ACHN (cell line): ENCODE measurements around the gene C4orf33.
"Not testable (repeated sequence)": the region's sequence is repeated elsewhere in the genome, so short reads cannot be mapped to it uniquely, and the experiment has no call there.

Source experiments
- DNase-seq: peaks from one replicate; pipeline ENCODE4 v3.0.0-alpha.2; 2015
- in situ Hi-C: cut with HindIII; loops from 2 replicates; pipeline ENCODE4 v1.10.0; 2017; ENCODE audit warnings: low sequenced_read_pairs, low pct_ligation_motif_present, low pct_unique_long_range_greater_than_20kb

The C4orf33 gene, protein sequence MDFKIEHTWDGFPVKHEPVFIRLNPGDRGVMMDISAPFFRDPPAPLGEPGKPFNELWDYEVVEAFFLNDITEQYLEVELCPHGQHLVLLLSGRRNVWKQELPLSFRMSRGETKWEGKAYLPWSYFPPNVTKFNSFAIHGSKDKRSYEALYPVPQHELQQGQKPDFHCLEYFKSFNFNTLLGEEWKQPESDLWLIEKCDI

DNA sequence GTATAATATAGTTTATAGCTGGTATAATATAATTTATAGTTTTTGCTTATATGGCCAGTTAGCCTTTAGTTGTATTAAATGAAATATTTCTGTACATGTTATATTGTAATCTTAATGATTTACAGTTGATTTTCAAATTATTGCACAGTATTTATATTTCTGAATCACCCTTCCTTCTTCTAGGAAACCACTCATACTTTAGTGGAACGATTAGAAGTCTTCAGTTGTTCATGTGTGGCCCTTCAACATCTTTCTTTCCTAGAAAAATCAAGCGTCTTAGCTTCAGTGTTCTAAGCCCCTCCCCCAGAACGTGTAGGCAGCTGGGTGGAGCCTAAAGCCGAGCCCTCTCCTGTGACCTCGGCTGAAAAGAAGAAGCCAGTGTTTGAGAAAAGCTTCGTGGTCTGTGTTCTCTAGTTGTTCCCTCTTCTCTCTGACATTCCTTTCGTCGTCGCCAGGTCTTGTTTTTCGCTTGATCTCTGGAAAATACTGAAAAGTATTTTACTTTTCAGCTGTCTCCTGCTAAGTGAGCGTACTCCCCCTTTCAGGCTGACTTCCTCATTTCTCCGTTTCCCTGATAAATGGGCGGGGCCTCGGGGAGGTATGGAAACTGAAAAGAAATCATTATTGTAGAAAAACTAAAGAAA lies at the start of gene C4orf33:
Gene C4orf33 (plus strand): TSS at position 342 of the 644 bp plus-strand sequence. CDS start 6,459 bp downstream, outside the sequence.
- in situ Hi-C loops: no loop called here
- no peak for DNase-seq

DNA sequence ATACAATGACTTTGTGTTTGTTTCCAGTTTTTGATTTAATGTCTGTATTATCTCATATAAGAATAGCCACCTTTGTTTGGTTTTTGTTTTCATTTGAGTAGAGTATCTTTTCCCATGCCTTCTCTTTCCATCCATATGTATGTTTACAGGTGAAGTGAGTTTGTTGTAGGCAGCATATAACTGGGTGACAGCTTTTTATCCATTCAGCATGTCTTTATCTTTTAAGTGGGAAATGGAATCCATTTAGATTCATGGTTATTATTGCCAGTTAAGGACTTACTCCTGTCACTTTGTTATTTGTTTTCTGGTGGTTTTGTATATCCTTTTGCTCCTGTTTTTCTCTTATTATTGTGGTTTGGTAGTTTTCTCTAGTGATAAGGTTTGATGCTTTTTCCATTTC lies 36.9 kb upstream of the C4orf33 start:
- in situ Hi-C loops: no loop called here

DNA sequence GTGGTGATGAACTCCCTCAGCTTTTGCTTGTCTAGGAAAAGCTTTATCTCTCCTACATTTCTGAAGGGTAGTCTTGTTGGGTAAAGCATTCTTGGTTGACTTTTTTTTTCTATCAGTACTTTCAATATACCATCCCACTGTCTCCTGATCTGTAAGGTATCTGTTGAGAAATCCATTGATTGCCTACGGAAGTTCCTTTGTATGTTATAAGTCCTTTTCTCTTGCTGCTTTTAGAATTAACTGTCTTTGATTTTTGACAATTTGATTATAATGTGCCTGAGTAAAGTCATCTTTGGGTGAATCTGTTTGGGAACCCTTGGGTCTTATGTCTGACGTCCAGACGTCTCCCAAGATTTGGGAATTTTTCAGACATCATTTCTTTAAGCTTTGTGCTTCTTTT lies 33.4 kb upstream of the C4orf33 start:
- DNase-seq: no peak
- in situ Hi-C loops: no loop called here

More for the DNA sequence above, 36.9 kb upstream of the C4orf33 start:
- DNase-seq: no peak

DNA sequence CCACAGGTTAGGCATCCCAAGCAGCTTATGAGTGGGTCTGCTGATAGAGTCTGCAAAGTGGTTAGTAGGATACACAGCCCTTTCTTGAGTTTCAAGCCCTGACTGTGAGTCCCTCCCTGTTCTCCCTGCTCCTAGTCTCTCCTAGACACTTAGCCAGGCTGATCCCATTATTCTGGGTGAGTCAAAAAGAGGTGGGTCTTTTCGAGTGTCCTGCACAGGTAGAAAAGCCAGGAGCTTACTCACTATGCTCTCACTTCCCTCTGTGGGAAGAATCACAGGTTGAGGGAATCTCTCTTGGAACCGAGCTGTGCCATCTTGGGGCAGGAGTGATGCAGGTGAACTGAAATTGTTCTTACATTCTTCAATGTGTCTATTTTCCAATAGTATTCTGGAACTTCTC lies 32.3 kb upstream of the C4orf33 start:
- no peak for DNase-seq
- in situ Hi-C loops: no loop called here

DNA sequence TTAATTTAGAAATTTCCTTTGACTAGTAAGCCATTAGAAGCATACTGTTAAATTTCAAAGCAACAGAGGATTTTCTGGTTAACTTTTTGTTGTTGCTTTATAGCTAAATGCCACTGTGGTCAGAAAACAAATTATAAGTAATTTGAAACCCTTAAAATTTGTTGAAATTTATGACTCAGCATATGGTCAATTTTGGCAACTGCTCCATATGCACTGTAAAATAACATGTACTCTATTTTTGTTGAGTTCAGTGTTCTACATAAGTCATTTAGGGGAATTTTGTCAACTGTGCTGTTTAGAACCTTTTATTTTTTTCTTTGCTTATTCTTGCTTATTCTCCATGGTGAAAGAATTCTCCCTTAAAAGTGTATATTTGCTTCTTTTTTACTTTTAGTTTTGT lies 31.2 kb upstream of the C4orf33 start:
- in situ Hi-C loops: no loop called here
- no peak for DNase-seq

DNA sequence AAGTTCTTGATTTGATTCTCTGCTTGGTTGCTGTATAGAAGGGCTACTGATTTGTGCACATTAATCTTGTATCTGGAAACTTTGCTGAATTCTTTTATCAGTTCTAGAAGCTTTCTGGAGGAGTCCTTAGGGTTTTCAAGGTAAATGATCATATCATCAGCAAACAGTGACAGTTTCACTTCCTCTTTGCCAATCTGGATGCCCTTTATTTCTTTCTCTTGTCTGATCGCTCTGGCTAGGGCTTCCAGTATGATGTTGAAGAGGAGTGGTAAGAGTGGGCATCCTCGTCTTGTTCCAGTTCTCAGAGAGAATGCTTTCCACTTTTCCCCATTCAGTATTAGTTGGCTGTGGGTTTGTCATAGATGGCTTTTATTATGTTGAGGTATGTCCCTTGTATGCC lies 26.4 kb upstream of the C4orf33 start:
- in situ Hi-C loops: not testable (repeated sequence)

DNA sequence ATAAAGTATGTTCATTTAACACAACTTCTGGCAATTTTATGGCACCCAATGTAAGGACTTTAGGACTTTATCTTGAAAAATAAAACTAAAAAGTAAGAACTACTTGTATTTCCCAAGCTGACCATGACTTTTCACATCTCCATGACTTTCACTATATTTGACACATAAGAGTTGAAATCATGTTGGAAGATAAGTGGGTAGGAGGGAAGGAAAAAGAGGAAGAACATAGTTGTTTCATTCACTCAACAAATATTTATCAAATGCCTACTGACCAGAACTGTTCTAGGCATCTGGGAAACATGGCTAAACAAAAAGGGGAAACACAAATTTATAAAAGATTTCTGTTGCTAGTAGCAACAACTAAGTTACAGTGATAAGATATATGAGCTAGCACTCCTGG lies 18.6 kb upstream of the C4orf33 start:
- in situ Hi-C loops: no loop called here
- DNase-seq: no peak

More for the DNA sequence above, 26.4 kb upstream of the C4orf33 start:
- not testable (repeated sequence) for DNase-seq

DNA sequence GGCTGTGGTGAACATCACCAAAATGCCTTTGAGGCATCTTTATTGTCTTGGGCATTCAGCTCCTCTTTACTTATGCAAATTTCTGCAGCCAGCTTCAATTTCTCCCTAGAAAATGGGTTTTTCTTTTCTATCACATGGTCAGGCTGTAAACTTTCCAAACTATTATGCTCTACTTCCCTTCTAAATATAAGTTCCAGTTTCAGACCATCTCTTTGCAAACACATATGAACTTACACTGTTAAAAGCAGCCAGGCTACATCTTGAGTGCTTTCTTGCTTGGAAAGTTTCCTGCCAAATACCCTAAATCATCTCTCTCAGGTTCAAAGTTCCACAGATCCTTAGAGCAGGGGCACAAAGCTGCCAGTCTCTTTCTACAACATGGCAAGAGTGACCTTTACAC lies 15.8 kb upstream of the C4orf33 start:
- no peak for DNase-seq
- in situ Hi-C loops: no loop called here

DNA sequence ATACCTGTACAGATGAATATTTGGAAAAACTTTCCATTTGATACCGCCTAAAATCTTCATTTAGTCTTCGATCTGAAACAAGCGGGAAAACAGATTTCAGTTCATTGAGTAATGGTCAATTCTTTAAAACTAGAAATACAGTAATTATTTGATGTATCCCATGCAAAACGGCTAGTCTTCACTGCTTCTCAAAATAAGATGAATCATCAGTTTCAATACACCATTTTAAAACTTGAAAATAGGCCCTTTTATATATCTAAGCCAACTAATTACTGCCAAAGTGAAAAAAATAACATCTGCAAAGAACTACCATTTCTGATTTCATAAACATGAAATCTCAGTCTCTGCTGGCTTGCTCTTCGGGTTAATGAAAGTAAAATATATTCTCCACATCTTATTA lies 13.7 kb upstream of the C4orf33 start:
- DNase-seq: no peak
- in situ Hi-C loops: no loop called here

DNA sequence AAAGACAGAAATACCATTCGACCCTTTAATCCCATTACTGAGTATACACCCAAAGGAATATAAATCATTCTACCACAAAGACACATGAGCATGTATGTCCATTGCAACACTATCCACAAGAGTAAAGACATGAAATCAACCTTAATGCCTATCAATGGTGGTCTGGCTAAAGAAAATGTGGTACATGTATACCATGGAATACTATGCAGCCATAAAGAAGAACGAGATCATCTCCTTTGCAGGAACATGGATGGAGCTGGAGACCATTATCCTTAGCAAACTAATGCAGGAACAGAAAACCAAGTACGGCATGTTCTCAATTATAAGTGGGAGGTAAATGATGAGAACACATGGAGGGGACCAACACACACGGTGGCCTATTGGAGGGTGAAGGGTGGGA lies 10.5 kb upstream of the C4orf33 start:
- in situ Hi-C loops: no loop called here
- DNase-seq: no peak

DNA sequence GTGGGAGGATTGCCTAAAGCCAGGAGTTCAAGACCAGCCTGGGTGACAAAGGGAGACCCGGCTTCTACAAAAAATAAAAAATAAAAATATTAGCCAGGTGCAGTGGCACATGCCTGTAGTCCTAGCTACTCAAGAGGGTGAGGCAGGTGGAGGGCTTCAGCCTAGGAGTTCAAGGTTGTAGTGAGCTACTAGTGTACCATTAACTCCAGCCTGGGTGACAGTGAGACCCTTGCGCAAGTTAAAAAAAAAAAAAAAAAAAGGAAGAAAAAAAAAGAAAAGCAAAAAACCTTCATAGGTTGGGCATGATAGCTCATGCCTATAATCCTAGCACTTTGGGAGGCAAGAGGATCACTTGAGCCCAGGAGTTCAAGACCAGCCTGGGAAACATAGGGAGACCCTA lies 8.4 kb upstream of the C4orf33 start:
- no peak for DNase-seq
- in situ Hi-C loops: no loop called here

DNA sequence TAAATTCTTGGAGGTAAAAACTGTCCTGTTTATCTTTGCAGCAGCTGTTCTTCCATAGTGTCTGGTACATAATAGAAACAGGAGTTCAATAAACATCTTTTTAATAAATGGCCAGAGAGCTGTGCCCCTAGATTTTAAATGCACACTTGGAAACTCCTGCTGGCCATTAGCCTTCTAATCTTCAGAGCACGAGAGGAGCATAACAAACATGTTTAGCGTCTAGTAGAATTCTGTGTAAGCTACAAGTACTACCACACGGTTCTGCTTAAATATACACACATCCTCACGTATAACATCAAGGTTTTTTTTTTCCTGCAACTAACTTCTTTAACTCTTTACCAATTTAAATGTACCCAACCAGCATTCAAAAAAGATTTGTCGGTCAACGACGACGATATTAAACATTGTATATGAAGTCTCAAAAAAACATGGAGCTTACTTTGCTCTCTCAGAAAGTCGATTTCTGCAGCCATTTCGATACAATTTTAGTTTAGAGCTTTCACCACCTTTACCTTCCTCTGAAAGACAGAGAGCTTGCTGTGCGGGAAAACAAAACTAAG lies 3.2 kb upstream of the C4orf33 start:
- DNase-seq: peak; percentile 27
- in situ Hi-C loops: no loop called here

DNA sequence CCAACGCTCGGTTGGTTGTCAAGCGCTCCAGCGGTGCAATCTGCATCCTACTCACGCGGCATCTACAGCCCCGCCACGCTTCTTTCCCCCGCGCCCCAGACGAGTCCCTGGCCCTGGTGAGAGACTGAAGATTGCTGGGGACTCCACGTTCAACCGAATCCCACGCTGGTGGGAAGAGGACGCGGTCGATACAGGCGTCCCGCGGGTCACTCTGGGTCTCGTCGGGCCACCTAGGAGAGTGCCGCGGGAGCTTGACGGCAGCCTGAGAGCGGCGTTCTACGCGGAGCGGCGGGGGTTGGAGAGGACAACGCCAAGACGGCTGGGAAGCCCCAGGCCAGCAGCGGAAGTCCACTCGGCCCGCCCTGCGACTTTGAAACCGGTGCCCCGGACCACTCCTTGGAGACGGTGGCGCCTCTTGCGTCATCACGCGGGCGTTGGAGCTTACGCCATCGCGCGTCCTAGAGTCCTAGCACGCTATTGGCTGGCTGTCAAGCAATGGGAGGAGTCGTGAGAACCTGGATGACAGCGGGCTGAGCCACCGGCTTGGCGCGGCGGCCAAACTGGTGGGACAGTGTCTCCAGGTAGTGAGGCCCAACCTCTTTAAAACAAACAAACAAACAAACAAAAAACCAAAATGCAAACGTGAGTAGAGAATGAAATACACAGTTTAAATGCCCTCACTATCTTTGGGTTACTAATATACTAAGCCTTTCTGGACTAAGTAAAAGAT lies 2.6 kb upstream of the C4orf33 start, which contains the start of gene SCLT1:
Gene SCLT1 (minus strand): TSS at position 349 of the 730 bp plus-strand sequence. CDS start 436 bp downstream, outside the sequence.
- in situ Hi-C loops: no loop called here
- DNase-seq: peak; percentile 97

DNA sequence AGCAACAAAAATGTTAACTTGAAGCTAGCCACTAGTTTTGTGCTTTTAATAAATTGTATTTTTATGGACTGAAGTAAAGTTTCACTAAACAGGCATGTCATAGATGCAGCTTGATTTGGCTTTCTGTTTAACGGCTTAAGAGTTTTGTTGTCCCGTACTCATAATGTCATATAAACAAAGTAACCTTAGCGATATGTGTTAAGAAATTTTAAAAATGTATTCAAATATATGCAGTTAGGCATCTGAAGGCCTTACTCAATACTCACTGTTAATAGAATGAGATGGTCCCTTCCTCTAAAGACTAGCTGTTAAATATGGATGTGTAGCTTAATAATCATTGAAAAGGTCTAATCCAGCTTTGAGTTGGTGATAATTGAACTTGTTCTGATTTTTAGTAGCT lies 1.6 kb upstream of the C4orf33 start:
- DNase-seq: no peak
- in situ Hi-C loops: no loop called here

DNA sequence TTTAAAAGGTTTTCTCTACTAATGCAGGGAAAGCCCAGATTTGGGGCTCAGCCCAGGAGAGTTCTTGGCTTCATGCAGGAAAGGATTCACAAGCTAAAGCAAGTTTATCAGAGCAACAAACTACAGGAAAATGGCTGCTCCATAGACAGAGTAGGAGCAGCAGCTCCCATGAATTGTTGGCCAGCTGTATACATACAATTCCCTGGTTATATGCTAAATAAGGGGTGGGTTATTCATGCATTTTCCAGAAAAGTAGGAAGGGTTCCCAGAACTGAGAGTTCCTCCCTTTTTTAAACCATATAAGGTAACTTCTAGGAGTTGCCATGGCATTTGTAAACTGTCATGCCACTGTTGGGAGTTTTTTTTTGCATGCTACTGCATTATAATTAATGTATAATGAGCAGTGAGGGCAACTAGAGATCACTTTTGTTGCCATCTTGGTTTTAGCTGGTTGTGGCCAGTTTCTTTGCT lies 2.6 kb downstream of the C4orf33 start:
- no peak for DNase-seq
- in situ Hi-C loops: no loop called here

DNA sequence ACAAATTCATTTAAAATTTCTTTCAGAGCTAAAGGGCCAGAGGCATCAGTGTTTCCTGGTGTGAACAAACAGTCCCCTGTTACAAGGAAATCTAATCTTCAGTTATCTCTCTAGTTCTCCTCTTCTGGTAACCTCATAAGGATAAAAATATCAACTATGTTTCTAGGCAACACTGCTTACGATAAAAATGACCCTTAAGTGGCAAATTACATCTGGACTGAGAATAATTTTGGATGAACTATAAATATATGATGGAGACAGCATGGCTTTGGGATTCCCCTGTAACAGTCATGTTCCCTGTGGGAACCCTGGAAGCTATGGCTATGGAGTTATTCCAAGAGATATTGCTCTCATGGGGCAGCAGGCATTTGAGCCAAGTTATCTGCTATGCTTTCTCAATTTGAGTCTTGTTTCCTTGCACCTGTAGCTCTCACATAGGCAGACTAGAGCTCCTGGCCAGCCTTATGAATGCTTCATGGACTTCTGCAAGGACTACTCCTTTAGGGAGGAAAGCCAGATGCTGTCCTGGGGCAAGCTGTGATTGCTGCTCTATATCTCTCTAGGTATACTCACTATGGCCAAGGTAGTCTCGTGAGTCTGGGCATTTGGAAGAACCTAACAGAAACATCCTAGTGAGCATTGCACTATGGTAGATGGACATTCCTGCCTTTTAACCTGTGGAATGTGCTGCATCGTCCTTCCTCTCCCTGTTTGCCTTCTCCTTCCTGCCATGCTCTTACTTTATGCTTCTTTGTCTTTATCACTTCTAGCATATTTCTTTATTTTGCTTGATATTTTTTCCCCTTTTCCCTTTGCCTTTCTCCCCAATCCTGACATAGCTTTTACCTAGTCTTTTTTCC lies 14.2 kb downstream of the C4orf33 start:
- in situ Hi-C loops: no loop called here

DNA sequence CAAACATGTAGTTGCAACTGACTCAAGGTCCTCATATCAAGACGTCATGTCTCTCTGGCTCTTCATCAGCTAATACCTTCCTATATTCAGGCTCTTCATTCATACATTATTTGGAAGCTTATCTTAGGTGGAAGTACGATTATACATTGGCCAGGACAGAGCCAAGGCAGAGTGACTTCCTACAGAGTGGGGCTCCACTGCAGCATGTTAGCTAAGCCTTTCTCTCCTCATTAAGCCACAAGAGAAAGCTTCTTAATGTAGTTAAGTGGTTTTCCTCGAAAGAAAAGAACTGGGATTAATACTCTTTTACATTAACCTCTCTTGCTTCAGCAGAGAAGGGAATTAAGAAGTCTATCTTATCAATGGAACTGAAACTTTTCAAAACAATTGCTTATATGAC lies 15.0 kb downstream of the C4orf33 start:
- no peak for DNase-seq
- in situ Hi-C loops: no loop called here

More for the DNA sequence above, 14.2 kb downstream of the C4orf33 start:
- DNase-seq: no peak

DNA sequence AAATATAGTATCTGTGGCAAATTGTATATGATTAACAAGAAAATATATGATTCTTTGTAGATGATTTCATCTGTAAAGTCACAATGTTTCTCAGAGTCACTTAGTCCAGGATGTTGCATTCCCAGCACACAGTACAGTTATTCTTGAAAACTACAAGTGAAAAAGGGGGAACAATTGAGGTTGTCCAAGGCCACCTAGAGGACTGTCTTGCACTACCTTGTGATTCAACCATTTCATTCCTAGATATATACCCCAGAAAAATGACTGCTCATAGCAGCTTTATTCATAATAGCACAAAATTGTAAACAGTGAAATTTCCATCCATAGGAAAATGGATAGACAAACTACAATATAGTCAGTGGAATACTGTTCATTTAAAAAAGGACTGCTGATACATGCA lies 16.0 kb downstream of the C4orf33 start:
- in situ Hi-C loops: no loop called here
- DNase-seq: no peak
